H1 (cell line): ENCODE results near the gene CREB3L1. TPM values are rescaled to one million over a fixed set of nuclear protein-coding genes. Genes with fewer than 3 reads are reported as not detected.

Experiments
- CTCF ChIA-PET: fragments of 300-600 bp; sonication (Branson Sonifier 250); formaldehyde crosslinking; loops from one replicate; lab custom pipeline; 2021; ENCODE audit not compliant: partially characterized antibody; lab: Charles Lee
- POLR2A ChIA-PET: fragments of 300-600 bp; sonication (Branson Sonifier 250); formaldehyde crosslinking; loops from one replicate; lab custom pipeline; 2021; ENCODE audit warnings: inconsistent platforms; ENCODE audit not compliant: partially characterized antibody; lab: Charles Lee
- DNase-seq, 2 experiments: peaks; one replicate each; pipeline versions ENCODE4 v3.0.0 to v3.0.0-alpha.2; 2010 to 2022; ENCODE audit warnings: low spot score in 2 of 2, low read depth in 1 of 2, mixed read lengths in 1 of 2
- FAIRE-seq: peaks from 2 replicates; lab custom pipeline; 2011; peaks lifted over from hg19 to GRCh38; lab: Jason Lieb, UNC
- H2AFZ ChIP-seq: 2 replicates; pipeline ENCODE4 v1.8.1; 2012; ENCODE audit warnings: low read length, inconsistent platforms
- H2AK5ac ChIP-seq: 2 replicates; pipeline ENCODE4 v1.6.1; 2013; ENCODE audit warnings: low read depth, low read length
- H2BK120ac ChIP-seq: replicated peaks from 2 replicates; pipeline ENCODE3; 2013; ENCODE audit warnings: low read depth, low read length, inconsistent platforms
- H2BK12ac ChIP-seq: 2 replicates; pipeline ENCODE4 v1.6.1; 2013; ENCODE audit warnings: low read depth, low read length
- H2BK15ac ChIP-seq: 2 replicates; pipeline ENCODE4 v1.6.1; 2013; ENCODE audit warnings: low read length
- H2BK20ac ChIP-seq: 2 replicates; pipeline ENCODE4 v1.6.1; 2013; ENCODE audit warnings: low read length
- H2BK5ac ChIP-seq: 2 replicates; pipeline ENCODE4 v1.6.1; 2013; ENCODE audit warnings: low read depth, low read length
- H3K14ac ChIP-seq: 2 replicates; pipeline ENCODE4 v1.6.1; 2013; ENCODE audit warnings: inconsistent platforms; ENCODE audit not compliant: insufficient read length
- H3K18ac ChIP-seq: 2 replicates; pipeline ENCODE4 v1.6.1; 2013; ENCODE audit warnings: low read length; ENCODE audit errors: extremely low read depth
- H3K23ac ChIP-seq: 2 replicates; pipeline ENCODE4 v1.6.1; 2013; ENCODE audit warnings: inconsistent platforms; ENCODE audit not compliant: insufficient read length
- H3K23me2 ChIP-seq: 2 replicates; pipeline ENCODE4 v1.6.1; 2013; ENCODE audit warnings: low read depth, low read length
- H3K27ac ChIP-seq: 2 replicates; pipeline ENCODE4 v1.6.1; 2011; ENCODE audit warnings: low read depth, low read length, inconsistent platforms
- H3K27me3 ChIP-seq, 4 experiments: replicated peaks in 1 of 4; 1 replicate in 1 of 4; 2 replicates in 3 of 4; pipeline versions ENCODE4 v1.6.1 to v1.8.1; 2011 to 2013; ENCODE audit warnings: low read length in 3 of 4, mild to moderate bottlenecking in 3 of 4, inconsistent platforms in 2 of 4, mixed read lengths in 2 of 4, moderate library complexity in 1 of 4; ENCODE audit not compliant: control insufficient read depth in 3 of 4, insufficient read depth in 3 of 4; ENCODE audit errors: extremely low read depth in 1 of 4
- H3K36me3 ChIP-seq, 4 experiments: 2 replicates each; pipeline versions ENCODE4 v1.6.1 to v1.8.1; 2011 to 2013; ENCODE audit warnings: mild to moderate bottlenecking in 4 of 4, low read length in 3 of 4, moderate library complexity in 2 of 4, control low read depth in 1 of 4, inconsistent platforms in 1 of 4; ENCODE audit not compliant: insufficient read depth in 4 of 4, control insufficient read depth in 2 of 4
- H3K4ac ChIP-seq: replicated peaks from 2 replicates; pipeline ENCODE3; 2013; ENCODE audit warnings: low read length, low read depth, mixed read lengths, inconsistent platforms; ENCODE audit not compliant: insufficient read length
- H3K4me1 ChIP-seq, 4 experiments: replicated peaks in 1 of 4; 1 replicate in 1 of 4; 2 replicates in 3 of 4; pipeline versions ENCODE4 v1.6.1 to v1.8.1; 2011 to 2013; ENCODE audit warnings: low read length in 3 of 4, inconsistent platforms in 2 of 4, mixed read lengths in 1 of 4; ENCODE audit not compliant: insufficient read depth in 4 of 4, control insufficient read depth in 3 of 4
- H3K4me2 ChIP-seq, 2 experiments: 2 replicates each; pipeline versions ENCODE4 v1.6.1 to v1.8.1; 2011 to 2013; ENCODE audit warnings: low read depth in 2 of 2, low read length in 2 of 2, control low read depth in 1 of 2, inconsistent platforms in 1 of 2, mild to moderate bottlenecking in 1 of 2; ENCODE audit not compliant: insufficient read depth in 1 of 2
- H3K4me3 ChIP-seq, 4 experiments: fragments of 200-600, 300-600 bp in 1 of 4; sonication (generic), shearing (Covaris generic), sonication (Bioruptor Twin) in 1 of 4; 2 replicates each; pipeline versions ENCODE4 v1.5.1 to v1.8.1; 2011 to 2016; ENCODE audit warnings: low read length in 4 of 4, low read depth in 3 of 4, control low read depth in 2 of 4, inconsistent platforms in 2 of 4, mild to moderate bottlenecking in 2 of 4, mixed read lengths in 1 of 4, moderate library complexity in 1 of 4; ENCODE audit not compliant: insufficient read depth in 2 of 4; ENCODE audit errors: extremely low read depth in 1 of 4
- H3K56ac ChIP-seq: replicated peaks from 2 replicates; pipeline ENCODE3; 2013; ENCODE audit warnings: low read depth, mild to moderate bottlenecking, mixed read lengths, low read length, inconsistent platforms; ENCODE audit not compliant: insufficient read length
- H3K79me1 ChIP-seq: 2 replicates; pipeline ENCODE4 v1.6.1; 2013; ENCODE audit warnings: low read depth, low read length, control low read depth
- H3K79me2 ChIP-seq, 2 experiments: 2 replicates each; pipeline versions ENCODE4 v1.6.1 to v1.8.1; 2012 to 2013; ENCODE audit warnings: low read length in 2 of 2, mild to moderate bottlenecking in 2 of 2, inconsistent platforms in 1 of 2; ENCODE audit not compliant: insufficient read depth in 2 of 2, control insufficient read depth in 1 of 2
- H3K9ac ChIP-seq, 4 experiments: replicated peaks in 1 of 4; 1 replicate in 1 of 4; 2 replicates in 3 of 4; pipeline versions ENCODE4 v1.6.1 to v1.8.1; 2011 to 2013; ENCODE audit warnings: low read depth in 3 of 4, low read length in 3 of 4, control low read depth in 2 of 4, mild to moderate bottlenecking in 2 of 4, moderate library complexity in 2 of 4, inconsistent platforms in 1 of 4; ENCODE audit errors: extremely low read depth in 1 of 4
- H3K9me3 ChIP-seq, 2 experiments: 2 replicates each; pipeline versions ENCODE4 v1.6.1 to v1.8.1; 2012 to 2013; ENCODE audit warnings: mild to moderate bottlenecking in 2 of 2, moderate library complexity in 2 of 2, control low read depth in 1 of 2, inconsistent platforms in 1 of 2, low read depth in 1 of 2, low read length in 1 of 2, mixed read lengths in 1 of 2; ENCODE audit not compliant: insufficient read depth in 2 of 2
- H4K20me1 ChIP-seq, 2 experiments: replicated peaks in 1 of 2; 2 replicates each; pipeline versions ENCODE3 to v1.8.1; 2011 to 2013; ENCODE audit warnings: inconsistent platforms in 2 of 2, low read length in 2 of 2, mild to moderate bottlenecking in 1 of 2; ENCODE audit not compliant: insufficient read depth in 2 of 2, control insufficient read depth in 1 of 2
- H4K5ac ChIP-seq: 2 replicates; pipeline ENCODE4 v1.6.1; 2013; ENCODE audit warnings: low read length, low read depth, mixed read lengths, inconsistent platforms; ENCODE audit not compliant: insufficient read length
- H4K8ac ChIP-seq: 2 replicates; pipeline ENCODE4 v1.8.0; 2013; ENCODE audit warnings: mild to moderate bottlenecking, moderate library complexity, low read length, inconsistent platforms; ENCODE audit not compliant: insufficient read depth; ENCODE audit errors: extremely low read depth
- H4K91ac ChIP-seq: replicated peaks from 2 replicates; pipeline ENCODE3; 2013; ENCODE audit warnings: low read length, mixed read lengths, inconsistent platforms; ENCODE audit not compliant: insufficient read length
- BACH1 ChIP-seq: IDR thresholded peaks from 2 replicates; pipeline ENCODE4 v1.6.1; 2012; ENCODE audit warnings: low read length, improper control_type of control experiment
- HDAC2 ChIP-seq, 2 experiments: fragments of 300-600 bp in 1 of 2; sonication (generic) in 1 of 2; IDR thresholded peaks; 2 replicates each; pipeline ENCODE4 v1.6.1; 2011 to 2012; ENCODE audit warnings: low read depth in 2 of 2, low read length in 2 of 2, mild to moderate bottlenecking in 2 of 2, moderate library complexity in 2 of 2, borderline replicate concordance in 1 of 2, inconsistent platforms in 1 of 2
- RBBP5 ChIP-seq: IDR thresholded peaks from 2 replicates; pipeline ENCODE4 v1.7.1; 2012; ENCODE audit warnings: low read depth, mild to moderate bottlenecking, inconsistent platforms, low read length, moderate library complexity, borderline replicate concordance
- SIN3A ChIP-seq, 2 experiments: IDR thresholded peaks in 1 of 2; conservative IDR thresholded peaks in 1 of 2; 2 replicates each; pipeline ENCODE4 v1.6.1; 2011 to 2012; ENCODE audit warnings: low read length in 2 of 2, improper control_type of control experiment in 1 of 2, low read depth in 1 of 2, mild to moderate bottlenecking in 1 of 2
- SP1 ChIP-seq: IDR thresholded peaks from 2 replicates; pipeline ENCODE4 v1.6.1; 2011; ENCODE audit warnings: low read depth, low read length
- WGBS, 2 experiments: shearing (Covaris generic) in 1 of 2; methylation state at CpG; one replicate each; pipeline versions ENCODE4 v1.1.6 to v1.1.7; 2013 to 2015; ENCODE audit warnings: low lambda C conversion rate in 2 of 2, mixed read lengths in 2 of 2, inconsistent platforms in 1 of 2, low coverage in 1 of 2, missing lambda C conversion rate in 1 of 2; ENCODE audit not compliant: insufficient replicate concordance in 2 of 2, insufficient coverage in 1 of 2, insufficient read length in 1 of 2; ENCODE audit errors: extremely low coverage in 1 of 2, missing lambda C conversion rate in 1 of 2; 5-methylcytosine and 5-hydroxymethylcytosine counted together
- polyA plus RNA-seq, 7 experiments: library from polyadenylated mRNA; depleted of rRNA in 3 of 7; stranded (reverse) in 5 of 7; unstranded in 2 of 7; fragments of >200 nt in 5 of 7; fragments of 200-250 nt in 2 of 7; gene quantifications; 1 replicate in 5 of 7; 2 replicates in 1 of 7; 4 replicates in 1 of 7; pipeline versions ENCODE4 v1.2.1 to v1.2.3, GENCODE V29; 2011 to 2013; ENCODE audit warnings: missing spikeins in 2 of 7, mixed read lengths in 2 of 7
- total RNA-seq: library from RNA; stranded (reverse); fragmentation: NEBNext Ultra II Directional; extraction: Animal tissue kit (Norgen Biotek cat#: 25700); gene quantifications from 2 replicates; pipeline ENCODE4 v1.2.1, GENCODE V29; 2021
- TF ChIP-seq, protein P1 (sequence below): IDR thresholded peaks from 2 replicates; pipeline ENCODE4 v1.6.1; 2012; ENCODE audit warnings: inconsistent platforms
- TF ChIP-seq, protein P2 (sequence below): IDR thresholded peaks from 2 replicates; pipeline ENCODE4 v1.6.1; 2011; ENCODE audit warnings: low read length, improper control_type of control experiment
- TF ChIP-seq, protein P3 (sequence below): IDR thresholded peaks from 2 replicates; pipeline ENCODE4 v1.6.1; 2012; ENCODE audit warnings: inconsistent platforms

The CREB3L1 gene
- total and polyA plus RNA-seq, 2 of the 8 experiments (the other 6 are each of a cell fraction or from before 2014, with no cell fraction given): 4.1 to 12.7 TPM

DNA sequence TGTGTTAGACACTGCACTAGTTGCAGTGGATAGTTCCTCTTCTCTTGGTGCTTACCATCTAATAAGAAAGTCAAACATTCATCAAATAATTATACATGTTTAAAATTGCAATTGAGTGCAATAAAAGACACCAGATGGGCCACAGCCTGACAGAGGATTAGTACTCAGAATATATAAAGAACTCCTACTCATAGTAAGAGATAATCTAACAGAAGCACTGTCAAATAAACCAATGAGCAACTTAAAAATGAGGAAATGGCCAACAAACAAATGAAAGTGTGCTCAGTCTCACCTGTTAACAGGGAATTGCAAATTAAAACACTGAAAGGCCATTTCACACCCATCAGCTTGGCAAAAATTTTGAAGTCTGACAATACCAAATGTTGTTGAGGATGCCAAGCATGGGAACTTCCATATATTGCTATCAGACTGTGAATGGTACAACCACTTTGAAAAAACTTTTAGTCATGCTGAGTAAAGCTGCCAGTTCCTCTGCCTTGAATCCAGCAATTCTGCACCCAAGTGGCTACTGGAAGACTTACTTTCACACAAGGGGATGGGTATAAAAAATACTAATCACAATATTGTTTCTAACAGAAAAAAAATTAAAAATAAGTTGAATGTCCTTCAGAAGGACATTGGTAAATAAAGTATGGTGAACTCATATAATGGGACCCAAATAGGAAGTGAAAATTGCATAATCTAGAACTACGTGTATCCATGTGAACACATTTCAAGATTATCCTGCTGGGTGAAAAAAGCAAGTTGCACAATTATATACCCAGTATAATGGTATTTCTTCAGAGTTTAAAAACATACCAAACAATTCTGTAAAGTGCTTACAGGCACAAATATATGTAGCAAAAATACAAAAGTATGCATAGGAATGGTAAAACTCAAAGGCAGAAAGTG, 41.4 kb upstream of the CREB3L1 start:
- no peak overlapping the region for H2BK120ac ChIP-seq
- POLR2A ChIA-PET: interaction anchor here (0.8 to 2.1 kb wide), 2 partner anchors 60 to 309 kb away, joined by 3 to 7 read pairs; no protein-coding TSS in a partner anchor
- H2BK15ac ChIP-seq: no peak overlapping the region
- no peak overlapping the region for H2BK20ac ChIP-seq
- H3K9ac ChIP-seq: no peak overlapping the region
- H2AFZ ChIP-seq: no peak overlapping the region
- no peak overlapping the region; a peak in 1 of 4 replicates for H3K4me2 ChIP-seq
- DNase-seq: peak in 1 of 2 experiments; percentile 14
- peaks cover 3 to 4% of the 10 kb centered on the region in 2 experiments; a peak in 3 of 4 replicates for H3K9me3 ChIP-seq
- H2AK5ac ChIP-seq: no peak overlapping the region
- WGBS, 2 experiments: 86% methylated on average over 1 of the region's 1 CpG; no CpG with 5 or more reads in 1 of the 2 experiments
- H3K79me1 ChIP-seq: no peaks in the 10 kb centered on the region
- no peak overlapping the region for H4K8ac ChIP-seq
- peaks cover 12% of the 10 kb centered on the region; the same call in 1 of the 2 replicates for H3K23me2 ChIP-seq
- no peak overlapping the region for H3K4me3 ChIP-seq
- no peak overlapping the region for H3K14ac ChIP-seq
- H4K20me1 ChIP-seq: peaks cover 0 to 2% of the 10 kb centered on the region in 2 experiments
- H3K4ac ChIP-seq: no peak overlapping the region
- no peak overlapping the region for H4K91ac ChIP-seq
- H3K27ac ChIP-seq: no peak overlapping the region
- no peaks in the 10 kb centered on the region for H3K79me2 ChIP-seq
- H3K18ac ChIP-seq: no peak overlapping the region
- no peak overlapping the region for H2BK5ac ChIP-seq
- no peak overlapping the region for H4K5ac ChIP-seq
- CTCF ChIA-PET: interaction anchor here (0.8 to 21.7 kb wide), 3 partner anchors 75 to 102 kb away, joined by 3 to 858 read pairs (median 3); no protein-coding TSS in a partner anchor
- H3K23ac ChIP-seq: no peak overlapping the region
- no peaks in the 10 kb centered on the region for H3K36me3 ChIP-seq
- peaks cover 2 to 17% (median 10%) of the 10 kb centered on the region in 4 experiments for H3K4me1 ChIP-seq
- no peak overlapping the region for H3K56ac ChIP-seq
- peaks cover 4 to 13% (median 10%) of the 10 kb centered on the region in 4 experiments; a peak in 6 of 7 replicates for H3K27me3 ChIP-seq
- no peak overlapping the region for H2BK12ac ChIP-seq
- no peak for FAIRE-seq
- TF ChIP-seq SIN3A (conservative IDR thresholded peaks at IDR 0.05 in 1 of 2, IDR thresholded peaks at IDR 0.05 in 1 of 2; ENCODE audit: low read depth in 1 of 2, low read length in 2 of 2) (no peak), BACH1 (no peak), RBBP5 (no peak), HDAC2 (IDR thresholded peaks at IDR 0.05; ENCODE audit: borderline replicate concordance in 1 of 2, low read depth in 2 of 2, low read length in 2 of 2) (no peak), SP1 (no peak)
- TF ChIP-seq, protein P1, sequence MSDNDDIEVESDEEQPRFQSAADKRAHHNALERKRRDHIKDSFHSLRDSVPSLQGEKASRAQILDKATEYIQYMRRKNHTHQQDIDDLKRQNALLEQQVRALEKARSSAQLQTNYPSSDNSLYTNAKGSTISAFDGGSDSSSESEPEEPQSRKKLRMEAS: no peak
- TF ChIP-seq, protein P2, sequence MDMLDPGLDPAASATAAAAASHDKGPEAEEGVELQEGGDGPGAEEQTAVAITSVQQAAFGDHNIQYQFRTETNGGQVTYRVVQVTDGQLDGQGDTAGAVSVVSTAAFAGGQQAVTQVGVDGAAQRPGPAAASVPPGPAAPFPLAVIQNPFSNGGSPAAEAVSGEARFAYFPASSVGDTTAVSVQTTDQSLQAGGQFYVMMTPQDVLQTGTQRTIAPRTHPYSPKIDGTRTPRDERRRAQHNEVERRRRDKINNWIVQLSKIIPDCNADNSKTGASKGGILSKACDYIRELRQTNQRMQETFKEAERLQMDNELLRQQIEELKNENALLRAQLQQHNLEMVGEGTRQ: no peak
- TF ChIP-seq, protein P3, sequence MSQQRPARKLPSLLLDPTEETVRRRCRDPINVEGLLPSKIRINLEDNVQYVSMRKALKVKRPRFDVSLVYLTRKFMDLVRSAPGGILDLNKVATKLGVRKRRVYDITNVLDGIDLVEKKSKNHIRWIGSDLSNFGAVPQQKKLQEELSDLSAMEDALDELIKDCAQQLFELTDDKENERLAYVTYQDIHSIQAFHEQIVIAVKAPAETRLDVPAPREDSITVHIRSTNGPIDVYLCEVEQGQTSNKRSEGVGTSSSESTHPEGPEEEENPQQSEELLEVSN: no peak
